IMR-90 (cell line): ENCODE measurements around the gene STAT4. TPM values are rescaled to one million over a fixed set of nuclear protein-coding genes. Genes with fewer than 3 reads are reported as not detected.

Experiments
- ATAC-seq: fragments of 200-7000 bp; cut with Tn5 transposase; 2 replicates; pipeline ENCODE4 v1.9.1; 2020; ENCODE audit warnings: low read depth, mild to moderate bottlenecking, moderate library complexity
- BruUV-seq: library from RNA; stranded (reverse); fragments of 400-500 nt; replicated peaks from 2 replicates; lab custom pipeline; 2021; lab: Mats Ljungman, UMichigan
- CTCF ChIA-PET: fragments of 300-600 bp; formaldehyde crosslinking; extraction: SDS; loops from one replicate; lab custom pipeline; 2021; ENCODE audit warnings: antibody characterized with exemption; lab: Yijun Ruan, JAX
- POLR2A ChIA-PET: fragments of 300-600 bp; sonication (Branson Sonifier 250); formaldehyde crosslinking; loops from one replicate; lab custom pipeline; 2022; ENCODE audit warnings: antibody characterized with exemption; ENCODE audit not compliant: unreplicated experiment; lab: Charles Lee
- DNase-seq: peaks from one replicate; pipeline ENCODE4 v3.0.0; 2013
- H2AFZ ChIP-seq: replicated peaks from 2 replicates; pipeline ENCODE3; 2013; ENCODE audit warnings: low read length, mild to moderate bottlenecking; ENCODE audit not compliant: poor library complexity
- H2AK5ac ChIP-seq: 2 replicates; pipeline ENCODE4 v1.6.1; 2013; ENCODE audit warnings: low read depth, low read length, inconsistent platforms
- H2AK9ac ChIP-seq: replicated peaks from 2 replicates; pipeline ENCODE3; 2013; ENCODE audit warnings: mild to moderate bottlenecking, low read depth, low read length, moderate library complexity; ENCODE audit not compliant: poor library complexity
- H2BK120ac ChIP-seq: 2 replicates; pipeline ENCODE4 v1.6.1; 2013; ENCODE audit warnings: low read depth, low read length, inconsistent platforms
- H2BK15ac ChIP-seq: 3 replicates; pipeline ENCODE4 v1.6.1; 2013; ENCODE audit warnings: low read depth, low read length, inconsistent platforms
- H2BK20ac ChIP-seq: 2 replicates; pipeline ENCODE4 v1.6.1; 2013; ENCODE audit warnings: low read depth, mild to moderate bottlenecking, inconsistent platforms, low read length, moderate library complexity
- H2BK5ac ChIP-seq: 2 replicates; pipeline ENCODE4 v1.6.1; 2013; ENCODE audit warnings: mild to moderate bottlenecking, low read depth, low read length, inconsistent platforms; ENCODE audit not compliant: poor library complexity, severe bottlenecking
- H3K14ac ChIP-seq: replicated peaks from 2 replicates; pipeline ENCODE4 v1.6.1; 2013; ENCODE audit warnings: low read depth, low read length, inconsistent platforms
- H3K18ac ChIP-seq: 2 replicates; pipeline ENCODE4 v1.6.1; 2013; ENCODE audit warnings: low read depth, low read length, control low read depth
- H3K23ac ChIP-seq: 2 replicates; pipeline ENCODE4 v1.6.1; 2013; ENCODE audit warnings: low read depth, low read length, inconsistent platforms
- H3K27ac ChIP-seq: 2 replicates; pipeline ENCODE4 v1.5.1; 2013; ENCODE audit warnings: mild to moderate bottlenecking, control low read depth, low read length; ENCODE audit not compliant: insufficient read depth
- H3K27me3 ChIP-seq: 2 replicates; pipeline ENCODE4 v1.6.1; 2013; ENCODE audit warnings: low read length; ENCODE audit not compliant: control insufficient read depth, insufficient read depth
- H3K36me3 ChIP-seq: 2 replicates; pipeline ENCODE4 v1.6.1; 2013; ENCODE audit warnings: low read length, mixed read lengths; ENCODE audit not compliant: control insufficient read depth, insufficient read depth
- H3K4ac ChIP-seq: 2 replicates; pipeline ENCODE4 v1.6.1; 2013; ENCODE audit warnings: low read depth, low read length, inconsistent platforms
- H3K4me1 ChIP-seq: 2 replicates; pipeline ENCODE4 v1.6.1; 2013; ENCODE audit warnings: low read length, mixed read lengths; ENCODE audit not compliant: control insufficient read depth, insufficient read depth
- H3K4me2 ChIP-seq: 2 replicates; pipeline ENCODE4 v1.6.1; 2013; ENCODE audit warnings: low read depth, mild to moderate bottlenecking, control low read depth, low read length, moderate library complexity
- H3K4me3 ChIP-seq: 2 replicates; pipeline ENCODE4 v1.5.1; 2013; ENCODE audit warnings: low read depth, mild to moderate bottlenecking, control low read depth, low read length, moderate library complexity; ENCODE audit not compliant: insufficient read depth
- H3K56ac ChIP-seq: 2 replicates; pipeline ENCODE4 v1.6.1; 2013; ENCODE audit warnings: low read length, inconsistent platforms; ENCODE audit not compliant: insufficient read depth; ENCODE audit errors: extremely low read depth
- H3K79me1 ChIP-seq, 2 experiments: 2 replicates each; pipeline ENCODE4 v1.6.1; 2013; ENCODE audit warnings: low read length in 2 of 2, inconsistent platforms in 1 of 2, low read depth in 1 of 2
- H3K9ac ChIP-seq: 2 replicates; pipeline ENCODE4 v1.6.1; 2013; ENCODE audit warnings: low read depth, low read length, control low read depth
- H3K9me1 ChIP-seq: 2 replicates; pipeline ENCODE4 v1.6.1; 2013; ENCODE audit warnings: low read length, inconsistent platforms; ENCODE audit not compliant: insufficient read depth
- H3K9me3 ChIP-seq: 2 replicates; pipeline ENCODE4 v1.6.1; 2013; ENCODE audit warnings: low read length; ENCODE audit not compliant: control insufficient read depth, insufficient read depth
- H4K20me1 ChIP-seq: 2 replicates; pipeline ENCODE4 v1.6.1; 2013; ENCODE audit warnings: low read length, inconsistent platforms; ENCODE audit not compliant: insufficient read depth
- H4K5ac ChIP-seq: 2 replicates; pipeline ENCODE4 v1.6.1; 2013; ENCODE audit warnings: mild to moderate bottlenecking, low read depth, low read length, control low read depth
- H4K8ac ChIP-seq, 2 experiments: 2 replicates each; pipeline ENCODE4 v1.6.1; 2013; ENCODE audit warnings: low read depth in 2 of 2, low read length in 2 of 2, control low read depth in 1 of 2, inconsistent platforms in 1 of 2
- H4K91ac ChIP-seq: 2 replicates; pipeline ENCODE4 v1.6.1; 2013; ENCODE audit warnings: low read depth, low read length, inconsistent platforms; ENCODE audit not compliant: insufficient read depth
- CHD1 ChIP-seq: IDR thresholded peaks from 2 replicates; pipeline ENCODE4 v1.6.1; 2012; ENCODE audit warnings: low read depth, low read length, improper control_type of control experiment
- NFE2L2 ChIP-seq: fragments of 150-350 bp; IDR thresholded peaks from 2 replicates; pipeline ENCODE4 v1.6.1; 2016; ENCODE audit warnings: low read depth, mild to moderate bottlenecking, low read length
- WGBS, 2 experiments: methylation state at CpG; one replicate each; pipeline versions ENCODE4 v1.1.5 to v1.1.7; 2013; ENCODE audit warnings: missing lambda C conversion rate in 2 of 2; ENCODE audit not compliant: insufficient read length in 1 of 2; ENCODE audit errors: extremely low coverage in 2 of 2; 5-methylcytosine and 5-hydroxymethylcytosine counted together
- dilution Hi-C: fragments of 300-500 bp; cut with HindIII; formaldehyde crosslinking; loops from one replicate; pipeline ENCODE4 v1.14.3; 2018; ENCODE audit warnings: low sequenced_read_pairs; ENCODE audit not compliant: unreplicated experiment
- in situ Hi-C: fragments of 300-500 bp; cut with MboI; formaldehyde crosslinking; loops from 3 replicates; pipeline ENCODE4 v1.14.3; 2019; ENCODE audit warnings: low sequenced_read_pairs, inconsistent platforms, mixed read lengths
- intact Hi-C: fragments of 100-400 bp; cut with micrococcal nuclease; formaldehyde crosslinking; loops from 2 replicates; pipeline ENCODE4 v1.10.0; 2022
- polyA plus RNA-seq, 3 experiments: library from polyadenylated mRNA; depleted of rRNA; stranded (reverse); fragments of >200 nt; gene quantifications; 2 replicates each; pipeline ENCODE4 v1.2.3, GENCODE V29; 2012; ENCODE audit warnings: low replicate concordance in 1 of 3
- total RNA-seq: library from RNA; depleted of rRNA; stranded (reverse); fragments of >200 nt; gene quantifications from 2 replicates; pipeline ENCODE4 v1.2.3, GENCODE V29; 2012
- TF ChIP-seq, protein P1 (sequence below): fragments of 150-350 bp; IDR thresholded peaks from 2 replicates; pipeline ENCODE4 v1.6.1; 2016; ENCODE audit warnings: low read depth, mild to moderate bottlenecking, low read length, moderate library complexity, borderline replicate concordance

STAT4 gene
- total and polyA plus RNA-seq, 2 of the 4 experiments (the other 2 are of a cell fraction) = 0.36 to 0.48 TPM

DNA sequence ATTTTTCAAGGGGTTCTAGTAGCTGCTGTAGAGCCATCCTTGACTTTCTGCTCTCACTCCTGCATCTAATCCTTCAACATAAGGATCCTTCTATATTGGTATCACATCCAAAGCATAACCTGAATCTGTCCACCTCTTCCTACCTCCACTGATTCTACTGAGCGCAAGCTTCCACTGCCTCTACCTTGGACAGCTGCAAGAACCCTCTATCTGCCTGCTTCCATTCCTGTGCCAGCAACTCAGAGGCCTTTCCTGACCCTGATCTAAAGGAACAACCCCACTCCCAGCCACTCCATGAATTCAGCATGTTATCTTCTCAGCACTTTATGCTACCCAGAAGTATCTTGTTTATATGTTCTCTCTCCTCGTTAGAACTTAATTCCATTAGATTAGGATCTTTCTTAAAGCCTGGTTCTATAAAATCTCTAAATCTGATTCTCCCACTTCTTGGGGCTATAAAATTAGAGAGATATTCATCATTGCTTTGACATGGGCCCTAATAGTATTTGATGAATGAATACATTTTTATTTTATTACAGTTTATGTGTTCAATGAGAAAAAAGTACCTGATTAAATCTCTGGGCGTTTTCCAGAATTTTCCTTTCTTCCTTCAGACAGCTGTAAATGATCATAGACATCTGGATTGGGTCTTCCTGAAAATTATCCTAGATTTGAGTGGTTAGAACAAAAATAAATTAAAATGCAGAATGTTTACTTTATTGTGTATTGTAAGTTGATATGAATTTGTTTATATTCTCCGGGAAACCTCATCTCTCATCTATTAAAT lies 143.6 kb downstream of the STAT4 start:
- no peak overlapping the region for H2BK5ac ChIP-seq
- dilution Hi-C loops = no loop called here
- H3K4me3 ChIP-seq = no peak overlapping the region
- no peak overlapping the region for H2AFZ ChIP-seq
- H4K5ac ChIP-seq = no peak overlapping the region
- H4K91ac ChIP-seq = no peak overlapping the region
- peaks cover 7% of the 10 kb centered on the region; the same call in 1 of the 2 replicates for H4K20me1 ChIP-seq
- H4K8ac ChIP-seq = no peak overlapping the region
- H3K9me1 ChIP-seq = peaks cover 18% of the 10 kb centered on the region
- H3K23ac ChIP-seq = no peak overlapping the region
- TF ChIP-seq, protein P1, sequence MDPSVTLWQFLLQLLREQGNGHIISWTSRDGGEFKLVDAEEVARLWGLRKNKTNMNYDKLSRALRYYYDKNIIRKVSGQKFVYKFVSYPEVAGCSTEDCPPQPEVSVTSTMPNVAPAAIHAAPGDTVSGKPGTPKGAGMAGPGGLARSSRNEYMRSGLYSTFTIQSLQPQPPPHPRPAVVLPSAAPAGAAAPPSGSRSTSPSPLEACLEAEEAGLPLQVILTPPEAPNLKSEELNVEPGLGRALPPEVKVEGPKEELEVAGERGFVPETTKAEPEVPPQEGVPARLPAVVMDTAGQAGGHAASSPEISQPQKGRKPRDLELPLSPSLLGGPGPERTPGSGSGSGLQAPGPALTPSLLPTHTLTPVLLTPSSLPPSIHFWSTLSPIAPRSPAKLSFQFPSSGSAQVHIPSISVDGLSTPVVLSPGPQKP = no peak
- TF ChIP-seq CHD1 = no peak
- no peak for TF ChIP-seq NFE2L2
- H2AK9ac ChIP-seq = no peak overlapping the region
- BruUV-seq = no TSS peak
- ATAC-seq (no peak), DNase-seq (no peak)
- WGBS, 2 experiments = 100% methylated on average over 1 of the region's 4 CpGs; no CpG with 5 or more reads in 1 of the 2 experiments
- H3K18ac ChIP-seq = no peak overlapping the region
- H2BK15ac ChIP-seq = no peak overlapping the region
- no peak overlapping the region for H2BK120ac ChIP-seq
- intact Hi-C loops = no loop called here
- H3K79me1 ChIP-seq = peaks cover 27 to 60% of the 10 kb centered on the region in 2 experiments
- no peaks in the 10 kb centered on the region for H3K9me3 ChIP-seq
- no peaks in the 10 kb centered on the region for H3K27me3 ChIP-seq
- in situ Hi-C loops = no loop called here
- H2AK5ac ChIP-seq = no peak overlapping the region
- no peak overlapping the region for H3K9ac ChIP-seq
- H3K4ac ChIP-seq = no peak overlapping the region
- H2BK20ac ChIP-seq = no peak overlapping the region
- POLR2A ChIA-PET = no interaction called here
- no peak overlapping the region for H3K4me2 ChIP-seq
- no peak overlapping the region for H3K27ac ChIP-seq
- H3K56ac ChIP-seq = no peak overlapping the region
- CTCF ChIA-PET = no interaction called here
- peaks cover 44% of the 10 kb centered on the region for H3K36me3 ChIP-seq
- H3K14ac ChIP-seq = no peak overlapping the region
- peaks cover 3% of the 10 kb centered on the region for H3K4me1 ChIP-seq
